OCI-LY1 (cell line): ENCODE measurements around the gene LRRC74A.

Experiments used
- H2AFZ ChIP-seq: fragments of 200-600 bp; sonication (generic), shearing (Covaris generic); 2 replicates; pipeline ENCODE4 v1.6.0; 2014; ENCODE audit warnings: antibody characterized with exemption, mild to moderate bottlenecking, low read length
- H3F3A ChIP-seq: fragments of 200-600 bp; sonication (generic), shearing (Covaris generic); 2 replicates; pipeline ENCODE4 v1.6.0; 2014; ENCODE audit warnings: mild to moderate bottlenecking, antibody characterized with exemption, low read length, moderate library complexity; ENCODE audit not compliant: insufficient read depth
- H3K27ac ChIP-seq: fragments of 200-600 bp; sonication (generic); 2 replicates; pipeline ENCODE4 v1.5.1; 2014; ENCODE audit warnings: low read length, mixed run types, mild to moderate bottlenecking, low read depth; ENCODE audit not compliant: poor library complexity, severe bottlenecking
- H3K27me3 ChIP-seq: fragments of 200-600 bp; sonication (generic); 2 replicates; pipeline ENCODE4 v1.6.0; 2014; ENCODE audit warnings: antibody characterized with exemption, mild to moderate bottlenecking, low read length, moderate library complexity; ENCODE audit not compliant: insufficient read depth
- H3K36me3 ChIP-seq: fragments of 200-600 bp; sonication (generic); 2 replicates; pipeline ENCODE4 v1.6.1; 2014; ENCODE audit warnings: mild to moderate bottlenecking, antibody characterized with exemption, low read length, moderate library complexity, mixed read lengths; ENCODE audit not compliant: insufficient read depth
- H3K4me1 ChIP-seq: fragments of 200-600 bp; sonication (generic); 2 replicates; pipeline ENCODE4 v1.5.1; 2014; ENCODE audit warnings: mild to moderate bottlenecking, low read length, moderate library complexity; ENCODE audit not compliant: insufficient read depth, severe bottlenecking
- H3K4me2 ChIP-seq: fragments of 200-600 bp; sonication (generic), shearing (Covaris generic); 2 replicates; pipeline ENCODE4 v1.6.1; 2014; ENCODE audit warnings: low read length
- H3K4me3 ChIP-seq: fragments of 200-600 bp; sonication (generic); 2 replicates; pipeline ENCODE4 v1.5.1; 2014; ENCODE audit warnings: low read length, low read depth, mild to moderate bottlenecking, mixed read lengths; ENCODE audit not compliant: poor library complexity, severe bottlenecking
- H3K79me2 ChIP-seq: fragments of 200-600 bp; shearing (Covaris generic); 2 replicates; pipeline ENCODE4 v1.6.1; 2016; ENCODE audit warnings: mixed run types, low read length, mixed read lengths; ENCODE audit not compliant: insufficient read depth
- H3K9ac ChIP-seq: fragments of 200-600 bp; sonication (generic), shearing (Covaris generic); 2 replicates; pipeline ENCODE4 v1.6.1; 2014; ENCODE audit warnings: mild to moderate bottlenecking, low read length, mixed read lengths
- H3K9me2 ChIP-seq: fragments of 200-600 bp; sonication (generic), shearing (Covaris generic); 2 replicates; pipeline ENCODE4 v1.6.1; 2014; ENCODE audit warnings: low read depth, mild to moderate bottlenecking, low read length, mixed read lengths
- H3K9me3 ChIP-seq: fragments of 200-600 bp; shearing (Covaris generic); 2 replicates; pipeline ENCODE4 v1.6.1; 2014; ENCODE audit warnings: low read length, mixed read lengths
- H4K20me1 ChIP-seq: fragments of 200-600 bp; sonication (generic), shearing (Covaris generic); 2 replicates; pipeline ENCODE4 v1.6.0; 2016; ENCODE audit warnings: mild to moderate bottlenecking, low read length; ENCODE audit not compliant: insufficient read depth
- EZH2 ChIP-seq: fragments of 200-600 bp; sonication (generic), shearing (Covaris generic); IDR thresholded peaks from 2 replicates; pipeline ENCODE4 v1.8.0; 2017; ENCODE audit warnings: borderline replicate concordance, mixed run types, mild to moderate bottlenecking, antibody characterized with exemption, low read length, moderate library complexity, mixed read lengths
- TF ChIP-seq, protein P1 (sequence below): fragments of 200-600 bp; sonication (generic), shearing (Covaris generic); IDR thresholded peaks from 2 replicates; pipeline ENCODE4 v1.5.1; 2017; ENCODE audit warnings: mild to moderate bottlenecking, antibody characterized with exemption, low read length, moderate library complexity, mixed read lengths

The LRRC74A gene

GRCh38 chr14:76814726-76815645, 11.2 kb upstream of the LRRC74A start:
- no peaks in the 10 kb centered on the region for H3K36me3 ChIP-seq
- no peak overlapping the region for H3K9ac ChIP-seq
- peaks cover 23% of the 10 kb centered on the region for H3K4me1 ChIP-seq
- H3F3A ChIP-seq, result no peaks in the 10 kb centered on the region
- no peak overlapping the region for H3K4me2 ChIP-seq
- H2AFZ ChIP-seq, result no peak overlapping the region
- no peaks in the 10 kb centered on the region for H3K79me2 ChIP-seq
- H3K27me3 ChIP-seq, result 0 out of 2 replicates have a peak, but pooled peaks cover 3% of the 10 kb centered on the region
- no peaks in the 10 kb centered on the region for H3K9me3 ChIP-seq
- no peak for TF ChIP-seq EZH2
- TF ChIP-seq, protein P1, sequence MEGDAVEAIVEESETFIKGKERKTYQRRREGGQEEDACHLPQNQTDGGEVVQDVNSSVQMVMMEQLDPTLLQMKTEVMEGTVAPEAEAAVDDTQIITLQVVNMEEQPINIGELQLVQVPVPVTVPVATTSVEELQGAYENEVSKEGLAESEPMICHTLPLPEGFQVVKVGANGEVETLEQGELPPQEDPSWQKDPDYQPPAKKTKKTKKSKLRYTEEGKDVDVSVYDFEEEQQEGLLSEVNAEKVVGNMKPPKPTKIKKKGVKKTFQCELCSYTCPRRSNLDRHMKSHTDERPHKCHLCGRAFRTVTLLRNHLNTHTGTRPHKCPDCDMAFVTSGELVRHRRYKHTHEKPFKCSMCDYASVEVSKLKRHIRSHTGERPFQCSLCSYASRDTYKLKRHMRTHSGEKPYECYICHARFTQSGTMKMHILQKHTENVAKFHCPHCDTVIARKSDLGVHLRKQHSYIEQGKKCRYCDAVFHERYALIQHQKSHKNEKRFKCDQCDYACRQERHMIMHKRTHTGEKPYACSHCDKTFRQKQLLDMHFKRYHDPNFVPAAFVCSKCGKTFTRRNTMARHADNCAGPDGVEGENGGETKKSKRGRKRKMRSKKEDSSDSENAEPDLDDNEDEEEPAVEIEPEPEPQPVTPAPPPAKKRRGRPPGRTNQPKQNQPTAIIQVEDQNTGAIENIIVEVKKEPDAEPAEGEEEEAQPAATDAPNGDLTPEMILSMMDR, result no peak
- no peak overlapping the region for H3K27ac ChIP-seq
- H3K4me3 ChIP-seq, result no peak overlapping the region
- no peaks in the 10 kb centered on the region for H4K20me1 ChIP-seq
- no peaks in the 10 kb centered on the region for H3K9me2 ChIP-seq

DNA sequence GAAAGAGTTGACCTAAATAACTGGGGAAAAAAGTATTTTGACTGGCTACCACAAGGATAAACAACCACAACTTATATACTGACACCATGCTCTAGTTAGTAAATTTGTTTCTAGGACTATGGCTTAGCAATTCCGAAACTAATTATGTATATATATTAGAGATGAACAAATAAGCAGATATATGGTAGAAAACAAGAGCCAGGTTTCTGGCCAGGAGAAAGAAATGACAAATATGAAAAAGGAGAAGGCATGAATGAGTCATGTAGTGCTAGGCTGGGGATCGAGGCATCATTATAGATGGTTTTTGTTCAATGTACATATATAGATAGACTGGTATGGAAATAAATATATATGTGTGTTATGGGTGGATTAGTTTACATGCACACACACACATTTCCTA, 5.5 kb upstream of the LRRC74A start:
- TF ChIP-seq EZH2, result no peak
- TF ChIP-seq, protein P1, result no peak
- Histone ChIP-seq H2AFZ (no peak overlapping the region), H3K9ac (no peak overlapping the region), H3F3A (no peaks in the 10 kb centered on the region), H3K27me3 (0 out of 2 replicates have a peak, but pooled peaks cover 3% of the 10 kb centered on the region), H3K4me3 (no peak overlapping the region), H3K27ac (no peak overlapping the region), H3K79me2 (no peaks in the 10 kb centered on the region), H4K20me1 (no peaks in the 10 kb centered on the region), H3K4me2 (no peak overlapping the region), H3K9me2 (no peaks in the 10 kb centered on the region), H3K4me1 (no peaks in the 10 kb centered on the region), H3K9me3 (no peaks in the 10 kb centered on the region), H3K36me3 (no peaks in the 10 kb centered on the region)

- no peak overlapping the region for H3K4me2 ChIP-seq
- no peaks in the 10 kb centered on the region for H4K20me1 ChIP-seq
- H3K79me2 ChIP-seq, result no peaks in the 10 kb centered on the region
- TF ChIP-seq, protein P1, result no peak
- TF ChIP-seq EZH2, result no peak
- H3K9me2 ChIP-seq, result no peaks in the 10 kb centered on the region
- no peak overlapping the region for H3K27ac ChIP-seq
- no peaks in the 10 kb centered on the region for H3K36me3 ChIP-seq
- no peaks in the 10 kb centered on the region for H3K9me3 ChIP-seq
- 0 out of 2 replicates have a peak, but pooled peaks cover 7% of the 10 kb centered on the region for H3K27me3 ChIP-seq
- no peak overlapping the region for H3K9ac ChIP-seq
- no peaks in the 10 kb centered on the region for H3K4me1 ChIP-seq
- no peak overlapping the region for H2AFZ ChIP-seq
- no peak overlapping the region for H3K4me3 ChIP-seq
- H3F3A ChIP-seq, result no peaks in the 10 kb centered on the region
These were observed 1.6 kb downstream of the LRRC74A start for GRCh38 chr14:76827696-76828296.
